ENCODE results near the gene KXD1. TPM values are rescaled to one million over a fixed set of nuclear protein-coding genes. Genes with fewer than 3 reads are reported as not detected.
"Not testable (repeated sequence)": the region's sequence is repeated elsewhere in the genome, so short reads cannot be mapped to it uniquely, and the experiment has no call there.

The KXD1 gene
- polyA plus RNA-seq, 3 donors: 63.6 to 92.0 (median 82.6) TPM

- H3K27ac ChIP-seq (ENCODE audit: low read depth, low read length): no peak overlapping the region
- 91 to 96% (median 93%) methylated on average over 6 to 9 of the region's 9 CpGs for WGBS, 3 donors
These were observed 26.2 kb upstream of the KXD1 start for GRCh38 chr19:18531485-18531884.

- no peak overlapping the region for H3K27ac ChIP-seq (ENCODE audit: low read depth, low read length)
- 96 to 97% (median 97%) methylated on average over 22 of the region's 22 CpGs for WGBS, 3 donors
These were observed 25.3 kb upstream of the KXD1 start for GRCh38 chr19:18532168-18532890.

- WGBS, 3 donors: 93 to 97% (median 94%) methylated on average over 4 of the region's 4 CpGs
- H3K27ac ChIP-seq (ENCODE audit: low read depth, low read length): no peak overlapping the region
These were observed 24.6 kb upstream of the KXD1 start for GRCh38 chr19:18533058-18533457.

GRCh38 chr19:18536475-18536874, 21.2 kb upstream of the KXD1 start:
- WGBS, 3 donors: 92 to 97% (median 95%) methylated on average over 10 of the region's 10 CpGs
- no peak overlapping the region for H3K27ac ChIP-seq (ENCODE audit: low read depth, low read length)

GRCh38 chr19:18537431-18537830, 20.2 kb upstream of the KXD1 start:
- H3K27ac ChIP-seq (ENCODE audit: low read depth, low read length): no peak overlapping the region
- 94 to 97% (median 96%) methylated on average over 17 of the region's 17 CpGs for WGBS, 3 donors

GRCh38 chr19:18538115-18538514, 19.6 kb upstream of the KXD1 start:
- WGBS, 3 donors: 89 to 92% (median 90%) methylated on average over 20 to 22 of the region's 22 CpGs
- H3K27ac ChIP-seq (ENCODE audit: low read depth, low read length): no peak overlapping the region

- 96 to 98% (median 97%) methylated on average over 19 of the region's 19 CpGs for WGBS, 3 donors
- no peak overlapping the region for H3K27ac ChIP-seq (ENCODE audit: low read depth, low read length)
These were observed 18.3 kb upstream of the KXD1 start for GRCh38 chr19:18539372-18539771.

- 91 to 100% (median 94%) methylated on average over 1 of the region's 1 CpG for WGBS, 3 donors
- H3K27ac ChIP-seq (ENCODE audit: low read depth, low read length): not testable (repeated sequence)
These were observed 17.5 kb upstream of the KXD1 start for GRCh38 chr19:18540200-18540599.

- WGBS, 3 donors: 84 to 88% (median 86%) methylated on average over 21 of the region's 21 CpGs
These were observed 16.2 kb upstream of the KXD1 start for GRCh38 chr19:18541258-18541991.

GRCh38 chr19:18541992-18542940, 15.4 kb upstream of the KXD1 start:
- H3K27ac ChIP-seq (ENCODE audit: low read depth, low read length): peak overlapping the region; percentile 58
- WGBS, 3 donors: 19 to 25% (median 19%) methylated on average over 11 of the region's 11 CpGs

More at GRCh38 chr19:18541258-18541991, 16.2 kb upstream of the KXD1 start:
- H3K27ac ChIP-seq (ENCODE audit: low read depth, low read length): no peak overlapping the region

GRCh38 chr19:18542941-18543813, 14.5 kb upstream of the KXD1 start, which contains the start of gene FKBP8:
Gene FKBP8 (minus strand): TSS chr19:18543573. CDS start chr19:18541970, 1,603 bp downstream.
- H3K27ac ChIP-seq (ENCODE audit: low read depth, low read length): no peak within 1 kb of the TSS
- 1 to 2% (median 1%) methylated on average over 39 to 80 of the region's 86 CpGs for whole genome bisulfite sequencing, 3 donors

- no peak overlapping the region for H3K27ac ChIP-seq (ENCODE audit: low read depth, low read length)
- 7 to 9% (median 7%) methylated on average over 12 of the region's 12 CpGs for WGBS, 3 donors
These were observed 13.7 kb upstream of the KXD1 start for GRCh38 chr19:18543814-18544475.

- WGBS, 3 donors: 45 to 77% (median 70%) methylated on average over 6 of the region's 6 CpGs
- no peak overlapping the region for H3K27ac ChIP-seq (ENCODE audit: low read depth, low read length)
These were observed 6.0 kb upstream of the KXD1 start for GRCh38 chr19:18551631-18552030.

- WGBS, 3 donors: 4 to 9% (median 5%) methylated on average over 11 of the region's 11 CpGs
- peak overlapping the region; percentile 31 for H3K27ac ChIP-seq (ENCODE audit: low read depth, low read length)
These were observed 509 bp downstream of the KXD1 start for GRCh38 chr19:18558202-18558555.

- 38 to 44% (median 42%) methylated on average over 3 of the region's 3 CpGs for WGBS, 3 donors
- no peak overlapping the region for H3K27ac ChIP-seq (ENCODE audit: low read depth, low read length)
These were observed 934 bp downstream of the KXD1 start for GRCh38 chr19:18558604-18559003.

- H3K27ac ChIP-seq (ENCODE audit: low read depth, low read length): no peak overlapping the region
- WGBS, 3 donors: 44 to 60% (median 52%) methylated on average over 5 of the region's 5 CpGs
These were observed 2.0 kb downstream of the KXD1 start for GRCh38 chr19:18559685-18560084.

GRCh38 chr19:18562086-18562485, 4.4 kb downstream of the KXD1 start:
- whole genome bisulfite sequencing, 3 donors: 63 to 78% (median 72%) methylated on average over 14 of the region's 14 CpGs
- H3K27ac ChIP-seq (ENCODE audit: low read depth, low read length): no peak overlapping the region
